K562 (cell line): ENCODE measurements around the gene CCDC32. TPM values are rescaled to one million over a fixed set of nuclear protein-coding genes. Genes with fewer than 3 reads are reported as not detected.

ENCODE experiments used
- BACH1 ChIP-seq: fragments of 200-800 bp; sonication (Bioruptor generic); IDR thresholded peaks from 2 replicates; pipeline ENCODE4 v1.6.1; 2016; ENCODE audit warnings: missing genetic modification characterization, missing compliant biosample characterization
- BCOR ChIP-seq: fragments of 450-650 bp; IDR thresholded peaks from 2 replicates; pipeline ENCODE4 v1.6.1; 2016
- BHLHE40 ChIP-seq: IDR thresholded peaks from 2 replicates; pipeline ENCODE4 v1.6.1; 2011; ENCODE audit warnings: low read length, improper control_type of control experiment
- FOXP1 ChIP-seq: sonication (generic); formaldehyde crosslinking; IDR thresholded peaks from 2 replicates; pipeline ENCODE4 v1.8.0; 2022; ENCODE audit warnings: mild to moderate bottlenecking, missing genetic modification reagents
- KDM5B ChIP-seq: fragments of 200-600 bp; sonication (generic); IDR thresholded peaks from 2 replicates; pipeline ENCODE4 v1.6.1; 2012; ENCODE audit warnings: low read depth, mild to moderate bottlenecking, moderate library complexity, low read length, control low read depth, inconsistent platforms; ENCODE audit not compliant: insufficient replicate concordance
- MIER1 ChIP-seq: fragments of 450-650 bp; IDR thresholded peaks from 2 replicates; pipeline ENCODE4 v1.6.1; 2016; ENCODE audit warnings: antibody characterized with exemption, mild to moderate bottlenecking, low read depth
- MYBL2 ChIP-seq, 2 experiments: fragments of 450-650 bp in 1 of 2; sonication (generic) in 1 of 2; formaldehyde crosslinking in 1 of 2; IDR thresholded peaks; 2 replicates each; pipeline versions ENCODE4 v1.6.1 to v1.8.1; 2017 to 2022; ENCODE audit warnings: borderline replicate concordance in 1 of 2, inconsistent platforms in 1 of 2, low read depth in 1 of 2, mild to moderate bottlenecking in 1 of 2, missing genetic modification reagents in 1 of 2, moderate library complexity in 1 of 2
- NCOA6 ChIP-seq: fragments of 450-650 bp; IDR thresholded peaks from 2 replicates; pipeline ENCODE4 v1.6.1; 2017; ENCODE audit warnings: mild to moderate bottlenecking
- NEUROD1 ChIP-seq: fragments of 150-350 bp; IDR thresholded peaks from 2 replicates; pipeline ENCODE4 v1.6.1; 2014; ENCODE audit warnings: borderline replicate concordance, low read length, low read depth; ENCODE audit not compliant: partially characterized antibody
- PCBP2 ChIP-seq: fragments of 200-400 bp; formaldehyde crosslinking; IDR thresholded peaks from 2 replicates; pipeline ENCODE4 v1.6.1; 2018; ENCODE audit warnings: low read length, low read depth, mild to moderate bottlenecking, moderate library complexity; ENCODE audit not compliant: poor library complexity, severe bottlenecking
- PRDM10 ChIP-seq: fragments of 450-650 bp; IDR thresholded peaks from 2 replicates; pipeline ENCODE4 v1.6.1; 2018; ENCODE audit not compliant: partially characterized antibody
- RBM17 ChIP-seq: fragments of 200-400 bp; formaldehyde crosslinking; IDR thresholded peaks from 2 replicates; pipeline ENCODE4 v1.6.1; 2017; ENCODE audit warnings: low read depth, mild to moderate bottlenecking, low read length, borderline replicate concordance
- SRSF9 ChIP-seq: fragments of 200-400 bp; formaldehyde crosslinking; IDR thresholded peaks from 2 replicates; pipeline ENCODE4 v1.6.1; 2017; ENCODE audit warnings: low read depth, low read length, borderline replicate concordance
- ZBTB11 ChIP-seq, 3 experiments: fragments of 200-800 bp in 1 of 3; fragments of 250-450 bp in 1 of 3; fragments of 450-650 bp in 1 of 3; sonication (Bioruptor Pico) in 1 of 3; sonication (Bioruptor generic) in 1 of 3; formaldehyde crosslinking in 1 of 3; IDR thresholded peaks; 2 replicates each; pipeline versions ENCODE4 v1.6.1 to v1.8.0; 2016 to 2022; ENCODE audit warnings: mild to moderate bottlenecking in 2 of 3, missing genetic modification characterization in 2 of 3, missing compliant biosample characterization in 1 of 3, moderate library complexity in 1 of 3
- ZNF253 ChIP-seq: fragments of 250-450 bp; sonication (Bioruptor Pico); conservative IDR thresholded peaks from 2 replicates; pipeline ENCODE4 v1.6.1; 2021; ENCODE audit warnings: mild to moderate bottlenecking
- ZNF316 ChIP-seq: fragments of 450-650 bp; IDR thresholded peaks from 2 replicates; pipeline ENCODE4 v1.6.1; 2016
- ZNF445 ChIP-seq: fragments of 250-450 bp; sonication (Bioruptor Pico); IDR thresholded peaks from 2 replicates; pipeline ENCODE4 v1.4.0; 2020; ENCODE audit warnings: low read depth, mild to moderate bottlenecking, moderate library complexity
- ZNF583 ChIP-seq: fragments of 250-450 bp; sonication (Bioruptor Pico); IDR thresholded peaks from 2 replicates; pipeline ENCODE4 v1.4.0; 2020
- ZNF785 ChIP-seq: fragments of 250-450 bp; sonication (Bioruptor Pico); IDR thresholded peaks from 2 replicates; pipeline ENCODE4 v1.4.0; 2020; ENCODE audit warnings: mild to moderate bottlenecking
- ZNF830 ChIP-seq: fragments of 250-450 bp; sonication (Bioruptor Pico); IDR thresholded peaks from 2 replicates; pipeline ENCODE4 v1.5.0; 2021; ENCODE audit warnings: mild to moderate bottlenecking
- ZSCAN29 ChIP-seq: fragments of 450-650 bp; IDR thresholded peaks from 2 replicates; pipeline ENCODE4 v1.6.1; 2017
- polyA plus RNA-seq, 8 experiments: library from polyadenylated mRNA; depleted of rRNA in 4 of 8; stranded (reverse) in 5 of 8; unstranded in 3 of 8; fragments of >200 nt; fragmentation: Nextera tagmentation in 2 of 8; fragmentation: Illumina TruSeq in 1 of 8; extraction: Ambion mirVana in 2 of 8; extraction: Trizol in 1 of 8; gene quantifications; 2 replicates each; pipeline versions ENCODE4 v1.2.1 to v1.2.3, GENCODE V29; 2011 to 2014; ENCODE audit warnings: inconsistent platforms in 1 of 8, missing spikeins in 1 of 8
- total RNA-seq, 7 experiments: library from RNA; depleted of rRNA in 6 of 7; stranded (reverse); fragments of >200 nt in 6 of 7; fragmentation: Illumina TruSeq in 2 of 7; extraction: Trizol in 2 of 7; gene quantifications; 2 replicates each; pipeline versions ENCODE4 v1.2.1 to v1.2.3, GENCODE V29; 2011 to 2021; ENCODE audit warnings: low replicate concordance in 1 of 7

CCDC32 gene
- total and polyA plus RNA-seq, 9 of the 15 experiments (the other 6 are each of a cell fraction or from before 2014, with no cell fraction given) = 22.2 to 94.8 (median 37.1) TPM

DNA sequence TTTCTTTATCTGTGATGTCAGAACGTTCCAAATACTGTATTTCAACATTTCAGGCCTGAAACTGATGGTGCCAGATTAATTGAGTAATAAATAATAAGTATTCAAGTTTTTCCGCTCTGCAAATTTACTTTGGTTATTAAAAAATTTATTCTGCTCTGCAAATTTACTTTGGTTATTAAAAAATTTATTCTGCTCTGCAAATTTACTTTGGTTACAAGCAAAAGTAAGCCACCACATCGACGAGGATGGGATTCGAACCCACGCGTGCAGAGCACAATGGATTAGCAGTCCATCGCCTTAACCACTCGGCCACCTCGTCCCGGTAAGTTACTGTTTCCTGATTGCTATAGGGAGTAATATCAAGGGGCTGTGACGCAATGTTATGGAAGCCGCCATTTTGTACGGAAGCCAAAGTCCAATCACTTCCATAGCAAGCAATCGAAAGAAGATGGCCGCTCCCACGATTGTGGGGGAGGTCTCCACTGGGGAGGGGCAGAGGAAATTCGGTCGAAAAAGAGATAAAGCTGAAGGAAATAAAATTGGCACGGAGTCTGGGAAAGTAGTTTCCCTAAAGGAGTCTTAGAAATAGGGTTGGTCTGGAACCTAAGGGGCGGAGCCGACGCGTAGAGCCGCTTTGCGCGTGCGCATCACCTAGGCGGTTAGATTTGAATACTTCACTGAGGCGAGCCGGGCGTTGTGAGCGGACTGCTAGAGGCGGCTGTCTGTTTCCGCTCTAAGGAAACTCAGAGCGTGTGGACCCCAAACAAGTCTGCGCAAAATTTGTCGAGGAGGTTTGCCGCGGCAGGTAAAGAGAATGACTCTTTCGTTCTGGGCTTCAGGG, 29.0 kb upstream of the CCDC32 start, which contains the start of gene KNL1 (continued):
- TF ChIP-seq ZBTB11 (CRISPR knock-in tag; IDR thresholded peaks at IDR 0.05) (0 out of 6 replicates have a peak, but pooled peaks of 1 of the 3 experiments have one; percentile 28), ZSCAN29 (peak; percentile 27; the same call in 1 of the 2 replicates), NEUROD1 (no peak), FOXP1 (CRISPR knock-in tag) (no peak), BHLHE40 (peak; percentile 47; the same call in 1 of the 2 replicates), PCBP2 (no peak), ZNF445 (CRISPR knock-in tag) (no peak), BCOR (peak; percentile 19; the same call in 1 of the 2 replicates), NCOA6 (peak; percentile 56; the same call in 1 of the 2 replicates), MYBL2 (IDR thresholded peaks at IDR 0.05; ENCODE audit: low read depth) (peak; percentile 92), MYBL2 (CRISPR knock-in tag; IDR thresholded peaks at IDR 0.05; ENCODE audit: borderline replicate concordance) (no peak), MIER1 (no peak), ZNF830 (CRISPR knock-in tag) (0 out of 2 replicates have a peak, but pooled peaks have one; percentile 40), ZNF785 (CRISPR knock-in tag) (no peak), RBM17 (no peak), BACH1 (tag) (peak; percentile 39; the same call in 1 of the 2 replicates), ZNF253 (CRISPR knock-in tag) (no peak), ZNF316 (no peak), PRDM10 (peak; percentile 7), SRSF9 (no peak), ZNF583 (peak; percentile 56; the same call in 1 of the 2 replicates), KDM5B (peak; percentile 62)
